Transverse colon (tissue), 4 donors: ENCODE data around the gene GALK2. TPM values are rescaled to one million over a fixed set of nuclear protein-coding genes. Genes with fewer than 3 reads are reported as not detected.
"Not testable (repeated sequence)": the region's sequence is repeated elsewhere in the genome, so short reads cannot be mapped to it uniquely, and the experiment has no call there.

Experiments
- DNase-seq: peaks from one replicate; pipeline ENCODE4 v3.0.0-alpha.2; 2019
- H3K27ac ChIP-seq, 4 donors: fragments of 200-600 bp; sonication (generic); 2 replicates each; pipeline ENCODE4 v1.5.1; 2016 to 2018; ENCODE audit warnings: inconsistent platforms in 4 of 4
- H3K27me3 ChIP-seq: fragments of 200-600 bp; sonication (generic); 2 replicates; pipeline ENCODE4 v1.5.1; 2017; ENCODE audit warnings: inconsistent platforms
- H3K36me3 ChIP-seq, 4 donors: fragments of 200-600 bp; sonication (generic); 2 replicates each; pipeline ENCODE4 v1.5.1; 2017 to 2019; ENCODE audit warnings: inconsistent platforms in 4 of 4
- H3K4me1 ChIP-seq, 4 donors: fragments of 200-600 bp; sonication (generic); 2 replicates each; pipeline ENCODE4 v1.5.1; 2017 to 2020; ENCODE audit warnings: inconsistent platforms in 4 of 4
- H3K4me3 ChIP-seq, 4 donors: fragments of 200-600 bp; sonication (generic); 1 replicate in 1 of 4; 2 replicates in 3 of 4; pipeline versions ENCODE4 v1.5.1 to v1.6.1; 2017 to 2019; ENCODE audit warnings: inconsistent platforms in 4 of 4
- H3K9me3 ChIP-seq, 2 donors: fragments of 200-600 bp; sonication (generic); 2 replicates each; pipeline ENCODE4 v1.5.1; 2017 to 2019; ENCODE audit warnings: inconsistent platforms in 2 of 2
- EP300 ChIP-seq: sonication (generic); formaldehyde crosslinking; IDR thresholded peaks from one replicate; pipeline ENCODE4 v1.6.1; 2017; ENCODE audit warnings: antibody characterized with exemption, low read depth
- POLR2A ChIP-seq: fragments of 450-650 bp; IDR thresholded peaks from one replicate; pipeline ENCODE4 v1.6.1; 2016; ENCODE audit warnings: antibody characterized with exemption, mild to moderate bottlenecking, moderate library complexity
- POLR2AphosphoS5 ChIP-seq, 3 donors: sonication (generic); formaldehyde crosslinking; IDR thresholded peaks; one replicate each; pipeline ENCODE4 v1.6.1; 2016; ENCODE audit warnings: antibody characterized with exemption in 3 of 3
- WGBS, 2 donors: methylation state at CpG; one replicate each; pipeline ENCODE4 v1.1.5; 2018; ENCODE audit warnings: low coverage in 1 of 2; 5-methylcytosine and 5-hydroxymethylcytosine counted together
- in situ Hi-C, 4 donors: fragments of 200-750 bp; cut with MboI; loops; one replicate each; pipeline versions ENCODE4 v1.15.0 to v1.15.1; 2017; ENCODE audit warnings: low sequenced_read_pairs in 3 of 4, low pct_ligation_motif_present in 1 of 4, low pct_unique_long_range_greater_than_20kb in 1 of 4
- intact Hi-C: fragments of 100-400 bp; cut with DNase I; formaldehyde crosslinking; loops from one replicate; pipeline ENCODE4 v1.15.1; 2023; ENCODE audit warnings: low total_unique reads
- total RNA-seq, 4 donors: library from RNA; depleted of rRNA; stranded (reverse); fragments of >200 nt; gene quantifications; one replicate each; pipeline ENCODE4 v1.1.0, GENCODE V29; 2016
- TF ChIP-seq, protein P1 (sequence below), 5 experiments: fragments of 200-600 bp in 3 of 5; fragments of 450-650 bp in 2 of 5; sonication (generic) in 3 of 5; IDR thresholded peaks; 1 replicate in 2 of 5; 2 replicates in 3 of 5; pipeline ENCODE4 v1.5.1; 2016 to 2017; ENCODE audit warnings: antibody characterized with exemption in 5 of 5, inconsistent platforms in 3 of 5, mild to moderate bottlenecking in 2 of 5, moderate library complexity in 1 of 5

GALK2 gene
- total RNA-seq, 4 donors from 2014 or later = 5.6 to 42.6 (median 30.7) TPM

- in situ Hi-C loops = no loop called here
- no peaks in the 10 kb centered on the region for H3K27me3 ChIP-seq
- H3K4me3 ChIP-seq = no peak overlapping the region
- H3K36me3 ChIP-seq = no peaks in the 10 kb centered on the region
- TF ChIP-seq, protein P1, sequence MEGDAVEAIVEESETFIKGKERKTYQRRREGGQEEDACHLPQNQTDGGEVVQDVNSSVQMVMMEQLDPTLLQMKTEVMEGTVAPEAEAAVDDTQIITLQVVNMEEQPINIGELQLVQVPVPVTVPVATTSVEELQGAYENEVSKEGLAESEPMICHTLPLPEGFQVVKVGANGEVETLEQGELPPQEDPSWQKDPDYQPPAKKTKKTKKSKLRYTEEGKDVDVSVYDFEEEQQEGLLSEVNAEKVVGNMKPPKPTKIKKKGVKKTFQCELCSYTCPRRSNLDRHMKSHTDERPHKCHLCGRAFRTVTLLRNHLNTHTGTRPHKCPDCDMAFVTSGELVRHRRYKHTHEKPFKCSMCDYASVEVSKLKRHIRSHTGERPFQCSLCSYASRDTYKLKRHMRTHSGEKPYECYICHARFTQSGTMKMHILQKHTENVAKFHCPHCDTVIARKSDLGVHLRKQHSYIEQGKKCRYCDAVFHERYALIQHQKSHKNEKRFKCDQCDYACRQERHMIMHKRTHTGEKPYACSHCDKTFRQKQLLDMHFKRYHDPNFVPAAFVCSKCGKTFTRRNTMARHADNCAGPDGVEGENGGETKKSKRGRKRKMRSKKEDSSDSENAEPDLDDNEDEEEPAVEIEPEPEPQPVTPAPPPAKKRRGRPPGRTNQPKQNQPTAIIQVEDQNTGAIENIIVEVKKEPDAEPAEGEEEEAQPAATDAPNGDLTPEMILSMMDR (IDR thresholded peaks at IDR 0.05) = no peak
- no peak for TF ChIP-seq POLR2A
- TF ChIP-seq EP300 = no peak
- TF ChIP-seq POLR2AphosphoS5 (IDR thresholded peaks at IDR 0.05) = no peak
- no peaks in the 10 kb centered on the region for H3K9me3 ChIP-seq
- DNase-seq = no peak
- H3K27ac ChIP-seq = no peak overlapping the region
- H3K4me1 ChIP-seq = peaks cover 0 to 9% (median 6%) of the 10 kb centered on the region in 4 donors
- WGBS, 2 donors = 67 to 90% methylated on average over 1 of the region's 1 CpG
- intact Hi-C loops = no loop called here
Measured at GRCh38 chr15:49179433-49180190, 9.6 kb downstream of the GALK2 start.

- in situ Hi-C loops (no loop called here), intact Hi-C loops (no loop called here)
- TF ChIP-seq POLR2AphosphoS5 (IDR thresholded peaks at IDR 0.05) (no peak), EP300 (no peak)
- H3K27ac ChIP-seq = no peak overlapping the region
- no peaks in the 10 kb centered on the region for H3K36me3 ChIP-seq
- no peak overlapping the region for H3K4me3 ChIP-seq
- no peaks in the 10 kb centered on the region for H3K4me1 ChIP-seq
- 94% methylated on average over 3 to 4 of the region's 4 CpGs for WGBS, 2 donors
- H3K9me3 ChIP-seq = no peaks in the 10 kb centered on the region
- no peak for DNase-seq
- no peaks in the 10 kb centered on the region for H3K27me3 ChIP-seq
Measured at GRCh38 chr15:49182128-49182527, 12.1 kb downstream of the GALK2 start.

DNA sequence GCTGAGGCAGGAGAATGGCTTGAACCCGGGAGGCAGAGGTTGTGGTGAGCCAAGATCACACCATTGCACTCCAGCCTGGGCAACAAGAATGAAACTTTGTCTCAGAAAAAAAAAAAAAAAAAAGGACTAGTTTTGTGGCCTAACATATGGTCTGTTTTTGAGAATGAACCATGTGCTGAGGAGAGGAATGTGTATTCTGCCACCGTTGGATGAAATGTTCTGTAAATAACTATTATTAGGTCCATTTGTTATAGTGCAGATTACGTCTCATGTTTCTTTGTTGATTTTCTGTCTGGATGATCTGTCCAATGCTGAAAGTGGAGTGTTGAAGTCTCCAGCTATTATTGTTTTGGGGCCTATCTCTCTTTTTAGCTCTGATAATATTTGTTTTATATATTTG, 13.7 kb downstream of the GALK2 start:
- H3K4me3 ChIP-seq, H3K27ac ChIP-seq, H3K27me3 ChIP-seq, DNase-seq, H3K36me3 ChIP-seq, H3K4me1 ChIP-seq, H3K9me3 ChIP-seq, intact Hi-C loops, in situ Hi-C loops: not testable (repeated sequence)
- 84 to 88% methylated on average over 3 of the region's 3 CpGs for WGBS, 2 donors

- intact Hi-C loops = no loop called here
Measured at GRCh38 chr15:49185473-49185872, 15.4 kb downstream of the GALK2 start.

DNA sequence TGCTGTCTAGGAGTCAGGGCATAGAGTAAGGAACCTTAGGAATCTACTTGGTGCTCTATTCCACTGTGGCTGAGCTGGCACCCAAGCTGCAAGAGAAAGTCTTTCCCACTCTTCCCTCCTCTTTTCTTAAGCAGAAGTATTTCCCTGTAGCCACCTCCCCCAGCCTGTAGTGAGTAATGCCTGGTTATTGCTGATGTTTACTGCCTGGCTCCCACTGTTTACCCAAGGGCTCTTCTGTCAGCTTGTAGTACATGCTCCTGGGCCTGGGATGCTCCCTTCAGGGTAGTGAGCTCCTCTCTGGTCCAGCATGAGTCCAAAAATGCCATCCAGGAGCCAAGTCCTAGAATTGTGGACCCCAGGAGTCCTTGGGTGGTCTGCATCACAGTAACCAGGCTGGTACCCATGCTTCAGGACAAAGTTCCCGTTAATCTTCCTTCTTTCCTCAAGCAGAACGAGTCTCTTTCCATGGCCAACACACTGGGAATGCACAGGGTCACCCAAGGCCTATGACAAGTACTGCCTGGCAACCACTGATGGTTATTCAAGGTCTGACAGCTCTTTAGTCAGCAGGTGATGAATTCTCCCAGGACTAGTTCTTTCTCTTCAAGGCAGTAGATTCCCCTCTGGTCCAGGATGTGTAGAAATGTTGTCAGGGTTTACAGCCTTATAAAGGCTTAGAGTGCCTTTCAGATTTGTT, 17.6 kb downstream of the GALK2 start:
- Histone ChIP-seq H3K27ac (no peak overlapping the region), H3K27me3 (no peaks in the 10 kb centered on the region), H3K4me3 (no peak overlapping the region), H3K36me3 (no peaks in the 10 kb centered on the region), H3K4me1 (peaks cover 0 to 4% (median 0%) of the 10 kb centered on the region in 4 donors), H3K9me3 (no peaks in the 10 kb centered on the region)
- in situ Hi-C loops (no loop called here), intact Hi-C loops (no loop called here)
- DNase-seq = no peak
- TF ChIP-seq POLR2A (no peak), EP300 (no peak), POLR2AphosphoS5 (IDR thresholded peaks at IDR 0.05) (no peak)
- TF ChIP-seq, protein P1 (IDR thresholded peaks at IDR 0.05) = no peak
- whole genome bisulfite sequencing, 2 donors = 100% methylated on average over 2 of the region's 2 CpGs; no CpG with 5 or more reads in 1 of the 2 donors

More at GRCh38 chr15:49185473-49185872, 15.4 kb downstream of the GALK2 start:
- H3K4me3 ChIP-seq = no peak overlapping the region
- DNase-seq = no peak
- H3K4me1 ChIP-seq = peaks cover 0 to 4% (median 0%) of the 10 kb centered on the region in 4 donors
- H3K27me3 ChIP-seq = no peaks in the 10 kb centered on the region
- no peak overlapping the region for H3K27ac ChIP-seq
- H3K9me3 ChIP-seq = no peaks in the 10 kb centered on the region
- no peaks in the 10 kb centered on the region for H3K36me3 ChIP-seq
- in situ Hi-C loops = no loop called here
- no peak for TF ChIP-seq EP300
- TF ChIP-seq POLR2A = no peak
- TF ChIP-seq, protein P1 (IDR thresholded peaks at IDR 0.05) = no peak
- TF ChIP-seq POLR2AphosphoS5 (IDR thresholded peaks at IDR 0.05) = no peak
- WGBS, 2 donors = 73 to 86% methylated on average over 1 of the region's 1 CpG
